DND-41 (cell line): Measurements from ENCODE around the gene CHCHD3.

Experiments used
- ATAC-seq: fragments of 200-7000 bp; cut with Tn5 transposase; 3 replicates; pipeline ENCODE4 v1.9.1; 2021; ENCODE audit warnings: low read depth; ENCODE audit not compliant: insufficient read depth
- DNase-seq: peaks from one replicate; pipeline ENCODE4 v3.0.0-alpha.2; 2020
- H2AFZ ChIP-seq: 2 replicates; pipeline ENCODE4 v1.6.0; 2012; ENCODE audit warnings: low read depth, low read length
- H3K27ac ChIP-seq: 2 replicates; pipeline ENCODE4 v1.5.1; 2012; ENCODE audit warnings: low read length, inconsistent platforms
- H3K27me3 ChIP-seq: fragments of 200-600 bp; sonication (generic); 2 replicates; pipeline ENCODE4 v1.6.0; 2012; ENCODE audit warnings: low read length, mild to moderate bottlenecking, inconsistent platforms; ENCODE audit not compliant: insufficient read depth, poor library complexity
- H3K36me3 ChIP-seq: 2 replicates; pipeline ENCODE4 v1.5.1; 2012; ENCODE audit warnings: low read length, inconsistent platforms; ENCODE audit not compliant: insufficient read depth
- H3K4me1 ChIP-seq: 2 replicates; pipeline ENCODE4 v1.5.1; 2012; ENCODE audit warnings: mild to moderate bottlenecking, low read length; ENCODE audit not compliant: insufficient read depth
- H3K4me2 ChIP-seq: 2 replicates; pipeline ENCODE4 v1.6.0; 2012; ENCODE audit warnings: mild to moderate bottlenecking, moderate library complexity, low read length, inconsistent platforms; ENCODE audit not compliant: insufficient read depth
- H3K4me3 ChIP-seq, 2 experiments: fragments of 200-600 bp in 1 of 2; shearing (Covaris generic) in 1 of 2; 2 replicates each; pipeline ENCODE4 v1.5.1; 2012 to 2016; ENCODE audit warnings: inconsistent platforms in 2 of 2, low read length in 2 of 2, mild to moderate bottlenecking in 2 of 2, low read depth in 1 of 2, moderate library complexity in 1 of 2
- H3K79me2 ChIP-seq: 2 replicates; pipeline ENCODE4 v1.6.0; 2012; ENCODE audit warnings: low read length, inconsistent platforms; ENCODE audit not compliant: insufficient read depth
- H3K9ac ChIP-seq: 2 replicates; pipeline ENCODE4 v1.6.0; 2012; ENCODE audit warnings: low read depth, mild to moderate bottlenecking, inconsistent platforms, low read length, moderate library complexity
- H3K9me3 ChIP-seq: 2 replicates; pipeline ENCODE4 v1.5.1; 2012; ENCODE audit warnings: low read length, moderate library complexity, mild to moderate bottlenecking, inconsistent platforms; ENCODE audit not compliant: insufficient read depth, severe bottlenecking
- H4K20me1 ChIP-seq: 2 replicates; pipeline ENCODE4 v1.6.0; 2012; ENCODE audit warnings: low read length; ENCODE audit not compliant: insufficient read depth
- EZH2 ChIP-seq: IDR thresholded peaks from 3 replicates; pipeline ENCODE4 v1.6.1; 2012; ENCODE audit warnings: borderline replicate concordance, low read depth, mild to moderate bottlenecking, moderate library complexity, low read length, inconsistent platforms; ENCODE audit not compliant: severe bottlenecking
- TF ChIP-seq, protein P1 (sequence below): IDR thresholded peaks from 2 replicates; pipeline ENCODE4 v1.5.1; 2012; ENCODE audit warnings: borderline replicate concordance, low read length, moderate library complexity, mild to moderate bottlenecking; ENCODE audit not compliant: poor library complexity, severe bottlenecking; ENCODE audit errors: extremely low read depth

Gene CHCHD3

DNA sequence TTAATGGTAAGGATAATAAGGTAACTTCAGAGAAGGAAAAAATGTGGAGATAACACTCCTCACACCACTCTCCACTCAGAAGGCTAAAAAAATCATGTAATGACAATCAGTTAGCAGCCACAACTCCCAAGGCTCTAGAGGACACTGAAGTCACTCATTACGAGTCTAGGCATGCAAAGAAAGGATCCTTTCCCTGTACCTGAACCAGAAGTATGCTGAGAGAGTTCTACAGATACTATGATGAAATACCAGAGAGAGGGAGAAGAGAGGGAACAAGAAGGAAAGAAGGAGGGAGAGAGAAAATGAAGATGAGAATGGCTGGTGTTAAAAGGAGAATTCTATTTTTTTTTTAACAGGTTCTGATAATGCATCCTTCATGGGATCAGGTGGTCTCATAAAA lies 281.4 kb downstream of the CHCHD3 start:
- Histone ChIP-seq H3K4me2 (no peak overlapping the region), H3K4me1 (no peaks in the 10 kb centered on the region), H3K27me3 (no peaks in the 10 kb centered on the region), H2AFZ (no peak overlapping the region), H3K9ac (no peak overlapping the region), H3K36me3 (peaks cover 15% of the 10 kb centered on the region), H3K79me2 (no peaks in the 10 kb centered on the region), H4K20me1 (no peaks in the 10 kb centered on the region), H3K4me3 (no peak overlapping the region), H3K9me3 (no peaks in the 10 kb centered on the region), H3K27ac (no peak overlapping the region)
- TF ChIP-seq, protein P1, sequence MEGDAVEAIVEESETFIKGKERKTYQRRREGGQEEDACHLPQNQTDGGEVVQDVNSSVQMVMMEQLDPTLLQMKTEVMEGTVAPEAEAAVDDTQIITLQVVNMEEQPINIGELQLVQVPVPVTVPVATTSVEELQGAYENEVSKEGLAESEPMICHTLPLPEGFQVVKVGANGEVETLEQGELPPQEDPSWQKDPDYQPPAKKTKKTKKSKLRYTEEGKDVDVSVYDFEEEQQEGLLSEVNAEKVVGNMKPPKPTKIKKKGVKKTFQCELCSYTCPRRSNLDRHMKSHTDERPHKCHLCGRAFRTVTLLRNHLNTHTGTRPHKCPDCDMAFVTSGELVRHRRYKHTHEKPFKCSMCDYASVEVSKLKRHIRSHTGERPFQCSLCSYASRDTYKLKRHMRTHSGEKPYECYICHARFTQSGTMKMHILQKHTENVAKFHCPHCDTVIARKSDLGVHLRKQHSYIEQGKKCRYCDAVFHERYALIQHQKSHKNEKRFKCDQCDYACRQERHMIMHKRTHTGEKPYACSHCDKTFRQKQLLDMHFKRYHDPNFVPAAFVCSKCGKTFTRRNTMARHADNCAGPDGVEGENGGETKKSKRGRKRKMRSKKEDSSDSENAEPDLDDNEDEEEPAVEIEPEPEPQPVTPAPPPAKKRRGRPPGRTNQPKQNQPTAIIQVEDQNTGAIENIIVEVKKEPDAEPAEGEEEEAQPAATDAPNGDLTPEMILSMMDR, result no peak
- TF ChIP-seq EZH2, result no peak
- ATAC-seq, result no peak
- no peak for DNase-seq

DNA sequence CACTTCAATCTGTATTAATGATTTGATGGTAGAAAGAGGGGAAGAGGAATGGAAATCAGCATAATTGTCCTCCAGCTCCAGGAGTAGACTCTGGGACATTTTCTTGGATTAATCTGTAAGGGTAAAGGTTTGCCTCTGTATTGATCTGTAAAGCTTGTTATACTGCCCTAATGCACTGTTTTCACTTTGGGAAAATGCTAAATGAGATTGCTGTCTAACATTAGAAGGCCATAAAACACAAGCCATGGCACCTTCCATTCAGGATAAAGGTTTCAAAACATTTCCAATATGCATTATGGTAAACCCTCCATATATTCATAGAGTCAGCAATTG lies 282.8 kb downstream of the CHCHD3 start:
- no peak for TF ChIP-seq EZH2
- TF ChIP-seq, protein P1, result no peak
- Histone ChIP-seq H3K9ac (no peak overlapping the region), H3K27ac (no peak overlapping the region), H3K36me3 (peaks cover 21% of the 10 kb centered on the region), H3K4me2 (no peak overlapping the region), H4K20me1 (no peaks in the 10 kb centered on the region), H3K79me2 (no peaks in the 10 kb centered on the region), H2AFZ (no peak overlapping the region), H3K4me3 (no peak overlapping the region), H3K4me1 (no peaks in the 10 kb centered on the region), H3K9me3 (no peaks in the 10 kb centered on the region), H3K27me3 (no peaks in the 10 kb centered on the region)
- no peak for DNase-seq
- ATAC-seq, result no peak

DNA sequence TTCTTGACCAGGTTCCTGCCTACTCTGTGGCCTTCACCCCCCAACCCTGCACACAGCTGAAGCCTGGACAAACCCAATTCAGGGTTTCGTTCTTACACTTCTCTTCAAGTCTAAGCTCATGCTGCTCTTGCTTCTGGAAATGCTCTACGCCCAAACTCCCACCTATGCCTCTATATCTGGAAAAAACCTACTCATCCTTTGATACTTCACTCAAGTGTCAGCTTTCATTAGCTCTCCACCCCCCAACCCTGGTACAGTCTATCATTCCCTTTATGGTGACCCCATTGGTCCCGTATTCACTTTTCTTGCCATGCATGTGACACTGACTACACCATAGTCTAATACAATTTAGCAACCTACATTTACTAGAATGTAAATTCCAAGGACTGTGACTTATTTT lies 284.7 kb downstream of the CHCHD3 start:
- no peaks in the 10 kb centered on the region for H3K9me3 ChIP-seq
- H3K27me3 ChIP-seq, result no peaks in the 10 kb centered on the region
- peaks cover 38% of the 10 kb centered on the region for H3K36me3 ChIP-seq
- TF ChIP-seq, protein P1, result no peak
- no peak for TF ChIP-seq EZH2
- H3K27ac ChIP-seq, result no peak overlapping the region
- no peaks in the 10 kb centered on the region for H3K4me1 ChIP-seq
- no peak overlapping the region for H3K4me2 ChIP-seq
- H3K79me2 ChIP-seq, result no peaks in the 10 kb centered on the region
- ATAC-seq (no peak), DNase-seq (no peak)
- H3K9ac ChIP-seq, result no peak overlapping the region
- H2AFZ ChIP-seq, result no peak overlapping the region
- no peak overlapping the region for H3K4me3 ChIP-seq
- H4K20me1 ChIP-seq, result no peaks in the 10 kb centered on the region

DNA sequence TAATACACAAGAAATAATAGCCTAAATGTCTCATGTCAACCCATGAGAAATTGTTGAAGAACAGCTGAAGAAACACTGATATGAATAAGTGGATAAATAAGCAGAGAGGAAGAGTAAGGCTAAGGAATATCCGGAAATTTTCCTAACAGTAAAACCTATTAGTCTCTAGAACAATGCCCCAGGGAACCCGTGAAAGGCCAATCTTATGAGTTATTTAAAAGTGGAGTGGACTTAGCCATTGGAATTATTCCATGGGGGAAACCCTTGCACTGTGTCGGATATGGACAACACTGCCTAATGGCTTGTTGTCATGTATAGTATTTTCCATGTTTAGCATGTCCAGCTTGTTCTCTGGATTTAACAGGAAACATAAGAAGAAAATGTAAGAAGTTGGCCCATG lies 288.4 kb downstream of the CHCHD3 start:
- no peaks in the 10 kb centered on the region for H3K4me1 ChIP-seq
- H3K36me3 ChIP-seq, result peaks cover 45% of the 10 kb centered on the region
- H3K4me3 ChIP-seq, result no peak overlapping the region
- DNase-seq, result no peak
- H3K9ac ChIP-seq, result no peak overlapping the region
- H3K27ac ChIP-seq, result no peak overlapping the region
- H4K20me1 ChIP-seq, result no peaks in the 10 kb centered on the region
- H3K4me2 ChIP-seq, result no peak overlapping the region
- H3K79me2 ChIP-seq, result no peaks in the 10 kb centered on the region
- TF ChIP-seq, protein P1, result no peak
- no peak for TF ChIP-seq EZH2
- H2AFZ ChIP-seq, result no peak overlapping the region
- H3K27me3 ChIP-seq, result no peaks in the 10 kb centered on the region
- H3K9me3 ChIP-seq, result no peaks in the 10 kb centered on the region
- no peak for ATAC-seq
